Tibial nerve (tissue), 4 donors: ENCODE measurements around the gene EIF3F.

Source experiments
- EP300 ChIP-seq, 2 donors: sonication (generic); formaldehyde crosslinking; IDR thresholded peaks; one replicate each; pipeline ENCODE4 v1.6.1; 2017; ENCODE audit warnings: antibody characterized with exemption in 2 of 2, mild to moderate bottlenecking in 1 of 2
- POLR2A ChIP-seq, 2 donors: fragments of 450-650 bp; IDR thresholded peaks; one replicate each; pipeline ENCODE4 v1.6.1; 2017; ENCODE audit warnings: antibody characterized with exemption in 2 of 2, mild to moderate bottlenecking in 2 of 2, moderate library complexity in 2 of 2
- TF ChIP-seq, protein P1 (sequence below), 5 experiments: fragments of 200-600 bp in 3 of 5; fragments of 450-650 bp in 2 of 5; sonication (generic) in 3 of 5; IDR thresholded peaks; one replicate each; pipeline ENCODE4 v1.5.1; 2016 to 2019; ENCODE audit warnings: antibody characterized with exemption in 5 of 5, mild to moderate bottlenecking in 3 of 5, moderate library complexity in 2 of 5

DNA sequence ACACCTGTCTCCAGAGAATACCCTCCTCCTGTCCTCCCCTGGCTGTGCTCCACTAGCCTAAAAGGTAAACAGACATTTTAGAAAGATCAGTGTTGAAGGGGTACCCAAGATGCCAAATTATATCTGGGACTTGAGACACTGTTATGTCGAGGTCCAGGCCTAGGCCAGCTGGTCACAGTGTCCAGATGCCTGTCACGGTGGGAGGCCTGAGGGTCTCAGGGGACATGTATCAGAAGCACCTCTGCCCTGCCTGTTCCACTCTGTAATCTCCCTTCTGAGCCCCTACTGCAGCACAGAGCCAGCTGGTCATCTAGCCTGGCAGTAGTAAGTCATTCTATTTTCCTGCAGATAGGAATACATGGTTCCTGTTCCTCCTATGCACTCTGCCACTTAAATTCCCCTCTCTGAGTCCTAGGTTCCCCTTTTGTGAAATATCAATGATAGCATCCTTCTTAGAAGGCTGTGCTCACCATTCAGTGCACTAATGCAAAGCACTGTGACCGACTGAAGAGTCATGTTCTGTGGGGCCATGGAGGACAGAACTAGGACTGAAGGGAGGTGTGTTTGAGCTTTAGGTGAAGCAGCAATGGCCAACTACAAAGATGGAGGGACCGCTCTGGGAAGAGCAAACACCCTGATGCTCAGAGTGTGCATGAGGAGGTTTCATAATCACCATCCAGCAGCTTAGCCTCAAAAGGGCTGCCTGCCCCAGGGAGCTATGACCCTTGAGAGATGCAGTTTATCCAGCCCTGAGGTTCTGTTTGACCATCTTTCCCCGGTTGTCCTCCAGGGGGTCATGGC lies 49.1 kb downstream of the EIF3F start:
- TF ChIP-seq, protein P1, sequence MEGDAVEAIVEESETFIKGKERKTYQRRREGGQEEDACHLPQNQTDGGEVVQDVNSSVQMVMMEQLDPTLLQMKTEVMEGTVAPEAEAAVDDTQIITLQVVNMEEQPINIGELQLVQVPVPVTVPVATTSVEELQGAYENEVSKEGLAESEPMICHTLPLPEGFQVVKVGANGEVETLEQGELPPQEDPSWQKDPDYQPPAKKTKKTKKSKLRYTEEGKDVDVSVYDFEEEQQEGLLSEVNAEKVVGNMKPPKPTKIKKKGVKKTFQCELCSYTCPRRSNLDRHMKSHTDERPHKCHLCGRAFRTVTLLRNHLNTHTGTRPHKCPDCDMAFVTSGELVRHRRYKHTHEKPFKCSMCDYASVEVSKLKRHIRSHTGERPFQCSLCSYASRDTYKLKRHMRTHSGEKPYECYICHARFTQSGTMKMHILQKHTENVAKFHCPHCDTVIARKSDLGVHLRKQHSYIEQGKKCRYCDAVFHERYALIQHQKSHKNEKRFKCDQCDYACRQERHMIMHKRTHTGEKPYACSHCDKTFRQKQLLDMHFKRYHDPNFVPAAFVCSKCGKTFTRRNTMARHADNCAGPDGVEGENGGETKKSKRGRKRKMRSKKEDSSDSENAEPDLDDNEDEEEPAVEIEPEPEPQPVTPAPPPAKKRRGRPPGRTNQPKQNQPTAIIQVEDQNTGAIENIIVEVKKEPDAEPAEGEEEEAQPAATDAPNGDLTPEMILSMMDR (IDR thresholded peaks at IDR 0.05), result no peak
- TF ChIP-seq POLR2A (IDR thresholded peaks at IDR 0.05) (no peak), EP300 (IDR thresholded peaks at IDR 0.05) (no peak)
